GM15510 (cell line): ENCODE data around the gene ABCC3.

Experiments
- POLR2A ChIP-seq: IDR thresholded peaks from 3 replicates; pipeline ENCODE4 v1.6.1; 2011; ENCODE audit warnings: borderline replicate concordance; ENCODE audit not compliant: insufficient read length; ENCODE audit errors: extremely low read depth

The ABCC3 gene

GRCh38 chr17:50721194-50722010 is 86.7 kb downstream of the ABCC3 start:
- no peak for TF ChIP-seq POLR2A

- no peak for TF ChIP-seq POLR2A
Measured at GRCh38 chr17:50722746-50723145, 88.1 kb downstream of the ABCC3 start.

- no peak for TF ChIP-seq POLR2A
Measured at GRCh38 chr17:50725769-50726655, 91.3 kb downstream of the ABCC3 start.

GRCh38 chr17:50728112-50728429 is 93.4 kb downstream of the ABCC3 start:
- no peak for TF ChIP-seq POLR2A

GRCh38 chr17:50728881-50729765 is 94.4 kb downstream of the ABCC3 start:
- TF ChIP-seq POLR2A, result no peak

GRCh38 chr17:50731575-50732460 is 97.1 kb downstream of the ABCC3 start:
- no peak for TF ChIP-seq POLR2A

- TF ChIP-seq POLR2A, result no peak
Measured at GRCh38 chr17:50735287-50735686, 100.6 kb downstream of the ABCC3 start.

- TF ChIP-seq POLR2A, result no peak
Measured at GRCh38 chr17:50737118-50737698, 102.5 kb downstream of the ABCC3 start.

- TF ChIP-seq POLR2A, result no peak
Measured at GRCh38 chr17:50739098-50739497, 104.4 kb downstream of the ABCC3 start.
